Gastroesophageal sphincter (tissue), 3 donors: ENCODE data around the gene PCDH9.

ENCODE experiments used
- EP300 ChIP-seq: sonication (generic); formaldehyde crosslinking; IDR thresholded peaks from one replicate; pipeline ENCODE4 v1.6.1; 2017; ENCODE audit warnings: antibody characterized with exemption, mild to moderate bottlenecking
- POLR2A ChIP-seq, 2 donors: fragments of 450-650 bp; IDR thresholded peaks; one replicate each; pipeline ENCODE4 v1.6.1; 2017; ENCODE audit warnings: antibody characterized with exemption in 2 of 2, mild to moderate bottlenecking in 2 of 2, moderate library complexity in 1 of 2
- TF ChIP-seq, protein P1 (sequence below), 4 experiments: fragments of 200-600 bp in 2 of 4; fragments of 450-650 bp in 2 of 4; sonication (generic) in 1 of 4; IDR thresholded peaks; one replicate each; pipeline ENCODE4 v1.5.1; 2017 to 2019; ENCODE audit warnings: antibody characterized with exemption in 4 of 4, mild to moderate bottlenecking in 2 of 4, moderate library complexity in 2 of 4

DNA sequence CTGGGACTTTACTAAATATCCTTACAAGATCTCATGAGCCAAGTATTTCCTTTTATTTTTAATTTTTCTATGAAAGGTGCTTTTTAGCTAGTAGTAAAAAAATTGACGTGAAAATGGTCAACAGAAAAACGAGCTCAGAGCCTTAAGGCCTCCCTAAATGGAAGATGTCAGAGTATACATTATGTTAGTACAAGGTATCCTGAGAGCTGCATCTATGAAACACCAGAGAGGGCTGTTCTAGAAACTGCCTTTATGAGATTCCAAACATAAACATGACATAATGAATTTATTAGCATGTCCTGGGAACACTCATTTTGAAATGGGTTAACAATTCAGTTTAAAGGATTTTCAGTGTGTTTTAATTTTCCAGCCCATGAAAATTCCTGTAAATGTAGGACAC, 146.6 kb downstream of the PCDH9 start:
- TF ChIP-seq, protein P1, sequence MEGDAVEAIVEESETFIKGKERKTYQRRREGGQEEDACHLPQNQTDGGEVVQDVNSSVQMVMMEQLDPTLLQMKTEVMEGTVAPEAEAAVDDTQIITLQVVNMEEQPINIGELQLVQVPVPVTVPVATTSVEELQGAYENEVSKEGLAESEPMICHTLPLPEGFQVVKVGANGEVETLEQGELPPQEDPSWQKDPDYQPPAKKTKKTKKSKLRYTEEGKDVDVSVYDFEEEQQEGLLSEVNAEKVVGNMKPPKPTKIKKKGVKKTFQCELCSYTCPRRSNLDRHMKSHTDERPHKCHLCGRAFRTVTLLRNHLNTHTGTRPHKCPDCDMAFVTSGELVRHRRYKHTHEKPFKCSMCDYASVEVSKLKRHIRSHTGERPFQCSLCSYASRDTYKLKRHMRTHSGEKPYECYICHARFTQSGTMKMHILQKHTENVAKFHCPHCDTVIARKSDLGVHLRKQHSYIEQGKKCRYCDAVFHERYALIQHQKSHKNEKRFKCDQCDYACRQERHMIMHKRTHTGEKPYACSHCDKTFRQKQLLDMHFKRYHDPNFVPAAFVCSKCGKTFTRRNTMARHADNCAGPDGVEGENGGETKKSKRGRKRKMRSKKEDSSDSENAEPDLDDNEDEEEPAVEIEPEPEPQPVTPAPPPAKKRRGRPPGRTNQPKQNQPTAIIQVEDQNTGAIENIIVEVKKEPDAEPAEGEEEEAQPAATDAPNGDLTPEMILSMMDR (IDR thresholded peaks at IDR 0.05) = no peak
- TF ChIP-seq POLR2A (IDR thresholded peaks at IDR 0.05) = no peak
- no peak for TF ChIP-seq EP300
